AG09309 (cell line): Measurements from ENCODE around the gene PDZRN4.
"Not testable (repeated sequence)": the region's sequence is repeated elsewhere in the genome, so short reads cannot be mapped to it uniquely, and the experiment has no call there.

ENCODE experiments used
- DNase-seq: peaks from one replicate; pipeline ENCODE4 v3.0.0-alpha.2; 2010; ENCODE audit warnings: low read depth
- H3K4me3 ChIP-seq: 2 replicates; pipeline ENCODE4 v1.5.1; 2011; ENCODE audit warnings: mild to moderate bottlenecking, low read depth, low read length, moderate library complexity; ENCODE audit not compliant: control insufficient read depth
- TF ChIP-seq, protein P1 (sequence below): IDR thresholded peaks from 2 replicates; pipeline ENCODE4 v1.5.1; 2011; ENCODE audit warnings: mild to moderate bottlenecking, low read depth, low read length, inconsistent platforms; ENCODE audit not compliant: insufficient read depth, control insufficient read depth; ENCODE audit errors: missing control alignments

PDZRN4 gene

DNA sequence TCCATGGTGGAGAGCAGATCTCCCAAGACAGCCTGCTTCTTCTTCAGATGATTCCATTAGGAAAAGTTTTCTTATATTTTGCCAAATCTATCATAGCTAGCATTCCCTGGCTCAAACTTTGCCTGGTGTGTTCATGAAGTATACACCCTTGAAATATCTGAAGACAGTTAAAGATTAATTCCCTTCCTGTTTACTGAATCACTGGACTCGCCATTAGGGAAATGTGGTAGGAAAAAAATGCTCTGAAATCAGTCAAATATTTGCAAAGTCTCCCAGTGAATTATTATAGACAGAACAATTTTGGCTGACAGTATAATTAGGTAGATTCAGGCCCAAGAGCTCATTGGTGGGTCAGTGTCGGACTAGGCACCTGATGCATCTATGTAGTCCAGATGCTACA, 86.5 kb downstream of the PDZRN4 start:
- no peak for DNase-seq
- TF ChIP-seq, protein P1, sequence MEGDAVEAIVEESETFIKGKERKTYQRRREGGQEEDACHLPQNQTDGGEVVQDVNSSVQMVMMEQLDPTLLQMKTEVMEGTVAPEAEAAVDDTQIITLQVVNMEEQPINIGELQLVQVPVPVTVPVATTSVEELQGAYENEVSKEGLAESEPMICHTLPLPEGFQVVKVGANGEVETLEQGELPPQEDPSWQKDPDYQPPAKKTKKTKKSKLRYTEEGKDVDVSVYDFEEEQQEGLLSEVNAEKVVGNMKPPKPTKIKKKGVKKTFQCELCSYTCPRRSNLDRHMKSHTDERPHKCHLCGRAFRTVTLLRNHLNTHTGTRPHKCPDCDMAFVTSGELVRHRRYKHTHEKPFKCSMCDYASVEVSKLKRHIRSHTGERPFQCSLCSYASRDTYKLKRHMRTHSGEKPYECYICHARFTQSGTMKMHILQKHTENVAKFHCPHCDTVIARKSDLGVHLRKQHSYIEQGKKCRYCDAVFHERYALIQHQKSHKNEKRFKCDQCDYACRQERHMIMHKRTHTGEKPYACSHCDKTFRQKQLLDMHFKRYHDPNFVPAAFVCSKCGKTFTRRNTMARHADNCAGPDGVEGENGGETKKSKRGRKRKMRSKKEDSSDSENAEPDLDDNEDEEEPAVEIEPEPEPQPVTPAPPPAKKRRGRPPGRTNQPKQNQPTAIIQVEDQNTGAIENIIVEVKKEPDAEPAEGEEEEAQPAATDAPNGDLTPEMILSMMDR = no peak
- H3K4me3 ChIP-seq = no peak overlapping the region

DNA sequence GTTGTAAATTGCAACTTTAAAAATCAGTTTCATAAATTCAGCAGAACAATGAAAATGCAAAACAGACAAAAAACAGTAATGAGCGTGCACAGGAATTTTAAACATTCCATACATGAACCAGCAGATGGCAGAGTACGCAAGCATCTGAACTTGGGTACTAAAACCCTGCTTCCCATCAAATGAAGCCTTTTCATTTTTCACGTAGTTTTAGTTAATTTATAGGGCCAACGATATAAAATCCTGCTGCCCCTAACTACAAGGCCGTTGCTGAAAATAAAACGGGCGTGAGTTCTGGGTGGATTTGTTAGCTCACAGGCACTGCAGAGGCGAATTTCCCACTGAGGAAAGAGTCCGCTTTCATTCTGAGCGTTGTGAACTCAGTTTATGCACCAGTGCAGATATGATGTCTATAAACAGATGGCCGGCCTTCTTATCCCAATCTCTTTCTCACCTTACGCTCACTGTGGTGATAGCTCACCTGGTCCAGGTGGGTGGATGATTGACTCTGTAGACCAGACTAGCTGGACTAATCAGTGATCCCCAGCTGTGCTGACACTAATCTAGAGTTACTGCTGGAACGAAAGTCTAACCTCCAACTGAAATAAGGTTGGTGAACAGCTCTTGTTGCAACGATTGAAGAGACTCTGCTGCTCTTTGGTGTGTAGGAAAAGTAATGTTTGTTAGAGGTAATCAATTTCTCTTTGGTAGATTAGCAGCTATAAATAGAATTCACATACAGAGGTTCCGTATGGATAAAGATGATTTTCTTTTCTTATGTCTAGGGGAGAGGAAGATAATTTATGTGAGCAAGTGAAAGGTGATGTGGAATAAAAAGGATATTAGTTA, 89.2 kb downstream of the PDZRN4 start:
- DNase-seq = peak; percentile 11
- H3K4me3 ChIP-seq = no peak overlapping the region
- TF ChIP-seq, protein P1 = peak; percentile 70

DNA sequence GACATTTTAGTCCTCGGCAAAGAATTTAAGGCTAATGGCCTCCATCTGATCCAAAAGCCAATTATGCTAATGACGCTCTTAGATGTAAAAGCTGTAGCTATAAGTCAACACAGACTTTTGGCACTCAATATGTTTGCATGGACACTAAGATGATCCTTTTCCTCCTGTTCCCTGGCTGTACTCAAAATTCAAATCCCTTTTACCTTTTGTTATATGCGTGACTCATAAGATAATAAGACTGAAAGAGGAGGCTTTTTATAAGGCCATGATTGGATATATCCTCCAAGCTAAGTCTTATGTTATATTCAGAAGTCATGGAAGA, 89.8 kb downstream of the PDZRN4 start:
- no peak overlapping the region for H3K4me3 ChIP-seq
- no peak for DNase-seq
- TF ChIP-seq, protein P1 = no peak

DNA sequence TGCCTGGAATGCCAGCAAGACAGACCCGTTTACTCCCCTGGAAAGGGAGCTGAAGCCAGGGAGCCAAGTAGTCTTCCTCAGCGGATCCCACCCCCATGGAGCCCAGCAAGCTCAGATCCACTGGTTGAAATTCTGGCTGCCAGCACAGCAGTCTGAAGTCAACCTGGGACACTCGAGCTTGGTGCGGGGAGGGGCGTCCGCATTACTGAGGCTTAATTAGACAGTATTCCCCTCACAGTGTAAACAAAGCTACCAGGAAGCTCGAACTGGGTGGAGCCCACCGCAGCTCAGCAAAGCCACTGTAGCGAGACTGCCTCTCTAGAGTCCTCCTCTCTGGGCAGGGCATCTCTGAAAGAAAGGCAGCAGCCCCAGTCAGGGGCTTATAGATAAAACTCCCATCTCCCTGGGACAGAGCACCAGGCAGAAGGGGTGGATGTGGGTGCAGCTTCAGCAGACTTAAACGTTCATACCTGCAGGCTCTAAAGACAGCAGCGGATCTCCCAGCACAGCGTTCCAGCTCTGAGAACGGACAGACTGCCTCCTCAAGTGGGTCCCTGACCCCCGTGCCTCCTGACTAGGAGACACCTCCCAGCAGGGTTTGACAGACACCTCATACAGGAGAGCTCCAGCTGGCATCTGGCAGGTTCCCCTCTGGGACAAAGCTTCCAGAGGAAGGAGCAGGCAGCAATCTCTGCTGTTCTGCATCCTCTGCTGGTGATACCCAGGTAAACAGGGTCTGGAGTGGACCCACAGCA, 92.4 kb downstream of the PDZRN4 start:
- H3K4me3 ChIP-seq, DNase-seq: not testable (repeated sequence)

DNA sequence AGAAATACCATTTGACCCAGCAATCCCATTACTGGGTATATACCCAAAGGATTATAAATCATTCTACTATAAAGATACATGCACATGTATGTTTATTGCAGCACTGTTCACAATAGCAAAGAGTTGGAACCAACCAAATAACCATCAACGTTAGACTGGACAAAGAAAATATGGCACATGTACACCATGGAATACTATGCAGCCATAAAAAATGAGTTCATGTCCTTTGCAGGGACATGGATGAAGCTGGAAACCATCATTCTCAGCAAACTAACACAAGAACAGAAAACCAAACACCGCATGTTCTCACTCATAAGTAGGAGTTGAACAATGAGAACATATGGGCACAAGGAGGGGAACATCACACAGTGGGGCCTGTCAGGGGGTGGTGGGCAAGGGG, 97.3 kb downstream of the PDZRN4 start:
- H3K4me3 ChIP-seq, DNase-seq: not testable (repeated sequence)

DNA sequence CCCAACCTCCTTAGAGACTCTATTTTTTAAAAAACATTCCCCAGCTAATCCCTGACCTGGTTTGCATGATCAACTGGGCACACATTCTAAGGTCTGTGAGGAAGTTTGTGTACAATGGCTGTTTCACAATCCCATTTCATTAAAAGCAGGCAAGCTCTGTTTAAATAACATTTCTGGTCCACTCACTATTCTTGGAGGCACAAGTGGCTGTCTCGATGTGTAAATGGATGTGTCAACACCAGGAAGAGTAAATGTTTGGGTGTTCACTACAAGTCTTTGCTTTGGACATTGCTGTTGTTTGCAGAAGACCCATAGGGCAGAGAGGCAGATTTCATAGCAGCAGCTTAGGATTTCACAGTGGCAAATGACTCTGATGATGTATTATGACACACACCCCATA, 98.3 kb downstream of the PDZRN4 start:
- TF ChIP-seq, protein P1 = no peak
- no peak for DNase-seq

DNA sequence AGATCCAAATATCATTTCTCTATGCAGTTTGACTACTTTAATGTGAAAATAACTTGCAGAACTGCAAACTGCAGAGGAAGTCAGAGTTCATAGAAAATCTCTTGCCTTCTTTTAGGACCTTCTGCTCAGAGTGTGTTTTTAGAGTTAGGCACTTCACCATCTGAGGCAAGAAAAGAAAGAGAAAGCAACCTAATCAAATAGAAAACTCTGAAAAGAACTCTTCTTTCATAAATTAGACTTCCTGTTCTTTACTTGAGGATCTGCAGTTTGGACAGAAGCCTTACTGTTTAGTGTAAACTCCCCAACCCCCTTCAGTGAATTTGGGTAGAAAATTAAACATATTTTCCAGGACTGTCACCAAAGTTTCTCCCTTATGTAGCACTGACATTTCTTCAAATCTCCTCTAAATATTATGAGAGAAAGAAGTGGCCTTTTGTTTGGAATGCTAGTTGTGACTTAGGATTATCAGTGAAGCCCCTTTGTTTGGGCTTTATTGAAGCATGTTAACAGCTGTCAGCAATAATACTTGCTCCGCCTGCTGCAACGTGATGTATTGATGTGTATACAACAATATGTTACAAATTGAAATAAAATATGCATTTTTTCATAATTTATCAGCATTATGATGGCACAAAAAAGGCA, 99.5 kb downstream of the PDZRN4 start:
- DNase-seq = no peak
- H3K4me3 ChIP-seq = no peak overlapping the region
- TF ChIP-seq, protein P1 = no peak

More for the DNA sequence above, 98.3 kb downstream of the PDZRN4 start:
- no peak overlapping the region for H3K4me3 ChIP-seq
